Stimulated activated CD4-positive, alpha-beta T cell treated with anti-CD3 and anti-CD28 coated beads, Interleukin-4, amount 100 ng/mL, for 4 hours (primary cell): Measurements from ENCODE around the gene COQ9.
A peak's percentile ranks its signal among the peaks of the same experiment; 100 is the strongest.
"Not testable (repeated sequence)": the region's sequence is repeated elsewhere in the genome, so short reads cannot be mapped to it uniquely, and the experiment has no call there.

Source experiments
- DNase-seq, 2 experiments: peaks; one replicate each; pipeline ENCODE4 v3.0.0-alpha.2; 2020

COQ9 gene

GRCh38 chr16:57447186-57447962 lies at the start of gene COQ9, which contains the start of gene CIAPIN1:
TSS of gene COQ9 (plus strand) at chr16:57447479. CDS start at chr16:57447506, 27 bp downstream.
TSS of gene CIAPIN1 (minus strand) at chr16:57447385. CDS start at chr16:57440928, 6,457 bp downstream.
- peak; percentile 90 to 93 for DNase-seq

- not testable (repeated sequence) for DNase-seq
Measured at GRCh38 chr16:57397493-57397892, 49.8 kb upstream of the COQ9 start.

- no peak for DNase-seq
Measured at GRCh38 chr16:57401943-57402640, 45.2 kb upstream of the COQ9 start.

GRCh38 chr16:57403965-57404817 lies 43.1 kb upstream of the COQ9 start, which contains the start of gene CCL17:
TSS of gene CCL17 (plus strand) at chr16:57404767. CDS start at chr16:57413933, 9,166 bp downstream.
- no peak for DNase-seq

- no peak for DNase-seq
Measured at GRCh38 chr16:57405097-57405496, 42.2 kb upstream of the COQ9 start.

GRCh38 chr16:57406881-57407280 lies 40.4 kb upstream of the COQ9 start:
- no peak for DNase-seq

- no peak for DNase-seq
Measured at GRCh38 chr16:57407521-57408353, 39.5 kb upstream of the COQ9 start.

- DNase-seq, result no peak
Measured at GRCh38 chr16:57409065-57409464, 38.2 kb upstream of the COQ9 start.

- no peak for DNase-seq
Measured at GRCh38 chr16:57409870-57410587, 37.2 kb upstream of the COQ9 start.

- no peak for DNase-seq
Measured at GRCh38 chr16:57411362-57411976, 35.8 kb upstream of the COQ9 start.

GRCh38 chr16:57412584-57412983 lies 34.7 kb upstream of the COQ9 start:
- no peak for DNase-seq

GRCh38 chr16:57413301-57413730 lies 34.0 kb upstream of the COQ9 start:
- DNase-seq, result no peak

GRCh38 chr16:57413733-57414132 lies 33.5 kb upstream of the COQ9 start:
- DNase-seq, result no peak

GRCh38 chr16:57416084-57416483 lies 31.2 kb upstream of the COQ9 start:
- no peak for DNase-seq

GRCh38 chr16:57419506-57419905 lies 27.8 kb upstream of the COQ9 start:
- no peak for DNase-seq

GRCh38 chr16:57422026-57422944 lies 25.0 kb upstream of the COQ9 start:
- DNase-seq, result no peak

- DNase-seq, result no peak
Measured at GRCh38 chr16:57423152-57423551, 24.1 kb upstream of the COQ9 start.

- no peak for DNase-seq
Measured at GRCh38 chr16:57424583-57424982, 22.7 kb upstream of the COQ9 start.

GRCh38 chr16:57426356-57426755 lies 20.9 kb upstream of the COQ9 start:
- no peak for DNase-seq

- DNase-seq, result no peak
Measured at GRCh38 chr16:57427307-57427706, 20.0 kb upstream of the COQ9 start.
